Measurements from ENCODE around the gene KLHL21. TPM values are rescaled to one million over a fixed set of nuclear protein-coding genes. Genes with fewer than 3 reads are reported as not detected.
A peak's percentile ranks its signal among the peaks of the same experiment; 100 is the strongest.

The KLHL21 gene
- total and polyA plus RNA-seq, 9 of the 15 experiments (the other 6 are each of a cell fraction or from before 2014, with no cell fraction given): 2.1 to 42.1 (median 17.5) TPM

DNA sequence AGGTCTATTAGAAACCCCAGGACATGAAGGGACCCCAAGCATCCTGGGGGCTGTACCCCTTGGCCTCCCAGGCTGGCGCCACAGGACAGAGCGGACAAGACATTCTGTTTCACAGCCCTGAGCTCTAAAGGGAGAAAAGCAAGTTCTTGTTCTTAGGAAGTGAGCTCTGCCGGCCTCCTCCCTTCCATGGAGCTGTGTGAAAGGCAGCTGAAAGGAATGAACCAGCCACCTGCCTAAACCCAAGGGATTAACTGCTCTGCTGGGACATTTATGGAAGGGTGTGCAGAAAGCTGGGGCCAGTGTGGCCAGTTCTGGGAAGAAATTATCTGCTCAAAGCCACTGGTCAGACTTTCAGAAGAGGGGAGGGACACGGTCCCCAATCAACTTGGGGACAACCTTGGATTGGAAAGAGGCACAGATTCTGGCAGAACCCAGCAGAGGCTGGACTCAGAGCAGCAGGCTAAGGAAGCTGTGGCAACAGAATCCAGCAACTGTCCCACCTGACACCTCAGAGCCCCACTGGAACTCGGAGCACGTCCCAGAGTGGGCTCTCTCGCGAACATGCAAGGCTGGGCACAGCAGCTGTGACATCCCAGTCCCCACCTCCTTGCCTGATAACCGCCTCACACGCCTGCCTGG is 2.1 kb downstream of the KLHL21 start (continued):
- TF ChIP-seq ETV6 (IDR thresholded peaks at IDR 0.05; ENCODE audit: borderline replicate concordance in 1 of 2, low read depth in 2 of 2, low read length in 1 of 2) (no peak), ETV6 (CRISPR knock-in tag; IDR thresholded peaks at IDR 0.05; ENCODE audit: borderline replicate concordance) (no peak), RBM22 (IDR thresholded peaks at IDR 0.05; ENCODE audit: low read depth, low read length, poor library complexity, severe bottlenecking) (no peak), MBD2 (IDR thresholded peaks at IDR 0.05; ENCODE audit: borderline replicate concordance, low read depth) (no peak), RAD51 (IDR thresholded peaks at IDR 0.05; ENCODE audit: borderline replicate concordance, low read depth) (no peak), TGIF2 (CRISPR knock-in tag; IDR thresholded peaks at IDR 0.05) (0 out of 2 replicates have a peak, but pooled peaks have one; percentile 21), HDAC1 (IDR thresholded peaks at IDR 0.05) (no peak), PHF8 (IDR thresholded peaks at IDR 0.05; ENCODE audit: borderline replicate concordance, low read length) (peak; percentile 16; the same call in 1 of the 2 replicates), FOXJ2 (tag; IDR thresholded peaks at IDR 0.05) (no peak), ZNF282 (CRISPR knock-in tag; IDR thresholded peaks at IDR 0.05) (no peak), KLF1 (tag; IDR thresholded peaks at IDR 0.05) (peak; percentile 59; the same call in 1 of the 2 replicates), CBX3 (IDR thresholded peaks at IDR 0.05; ENCODE audit: borderline replicate concordance in 1 of 2, low read length in 2 of 2) (no peak), ZBED1 (IDR thresholded peaks at IDR 0.05) (no peak), ETV5 (CRISPR knock-in tag; IDR thresholded peaks at IDR 0.05; ENCODE audit: low read depth) (no peak), PKNOX1 (IDR thresholded peaks at IDR 0.05) (no peak), HBP1 (CRISPR knock-in tag; IDR thresholded peaks at IDR 0.05) (no peak), KAT2B (IDR thresholded peaks at IDR 0.05; ENCODE audit: low read depth, low read length) (no peak), SRSF9 (IDR thresholded peaks at IDR 0.05; ENCODE audit: borderline replicate concordance, low read depth, low read length) (no peak)
- TF ChIP-seq, protein P1, sequence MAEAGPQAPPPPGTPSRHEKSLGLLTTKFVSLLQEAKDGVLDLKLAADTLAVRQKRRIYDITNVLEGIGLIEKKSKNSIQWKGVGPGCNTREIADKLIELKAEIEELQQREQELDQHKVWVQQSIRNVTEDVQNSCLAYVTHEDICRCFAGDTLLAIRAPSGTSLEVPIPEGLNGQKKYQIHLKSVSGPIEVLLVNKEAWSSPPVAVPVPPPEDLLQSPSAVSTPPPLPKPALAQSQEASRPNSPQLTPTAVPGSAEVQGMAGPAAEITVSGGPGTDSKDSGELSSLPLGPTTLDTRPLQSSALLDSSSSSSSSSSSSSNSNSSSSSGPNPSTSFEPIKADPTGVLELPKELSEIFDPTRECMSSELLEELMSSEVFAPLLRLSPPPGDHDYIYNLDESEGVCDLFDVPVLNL (CRISPR knock-in tag; IDR thresholded peaks at IDR 0.05; ENCODE audit: low read depth): no peak
- TF ChIP-seq, protein P2, sequence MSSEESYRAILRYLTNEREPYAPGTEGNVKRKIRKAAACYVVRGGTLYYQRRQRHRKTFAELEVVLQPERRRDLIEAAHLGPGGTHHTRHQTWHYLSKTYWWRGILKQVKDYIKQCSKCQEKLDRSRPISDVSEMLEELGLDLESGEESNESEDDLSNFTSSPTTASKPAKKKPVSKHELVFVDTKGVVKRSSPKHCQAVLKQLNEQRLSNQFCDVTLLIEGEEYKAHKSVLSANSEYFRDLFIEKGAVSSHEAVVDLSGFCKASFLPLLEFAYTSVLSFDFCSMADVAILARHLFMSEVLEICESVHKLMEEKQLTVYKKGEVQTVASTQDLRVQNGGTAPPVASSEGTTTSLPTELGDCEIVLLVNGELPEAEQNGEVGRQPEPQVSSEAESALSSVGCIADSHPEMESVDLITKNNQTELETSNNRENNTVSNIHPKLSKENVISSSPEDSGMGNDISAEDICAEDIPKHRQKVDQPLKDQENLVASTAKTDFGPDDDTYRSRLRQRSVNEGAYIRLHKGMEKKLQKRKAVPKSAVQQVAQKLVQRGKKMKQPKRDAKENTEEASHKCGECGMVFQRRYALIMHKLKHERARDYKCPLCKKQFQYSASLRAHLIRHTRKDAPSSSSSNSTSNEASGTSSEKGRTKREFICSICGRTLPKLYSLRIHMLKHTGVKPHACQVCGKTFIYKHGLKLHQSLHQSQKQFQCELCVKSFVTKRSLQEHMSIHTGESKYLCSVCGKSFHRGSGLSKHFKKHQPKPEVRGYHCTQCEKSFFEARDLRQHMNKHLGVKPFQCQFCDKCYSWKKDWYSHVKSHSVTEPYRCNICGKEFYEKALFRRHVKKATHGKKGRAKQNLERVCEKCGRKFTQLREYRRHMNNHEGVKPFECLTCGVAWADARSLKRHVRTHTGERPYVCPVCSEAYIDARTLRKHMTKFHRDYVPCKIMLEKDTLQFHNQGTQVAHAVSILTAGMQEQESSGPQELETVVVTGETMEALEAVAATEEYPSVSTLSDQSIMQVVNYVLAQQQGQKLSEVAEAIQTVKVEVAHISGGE (CRISPR knock-in tag; IDR thresholded peaks at IDR 0.05): peak in 1 of 3 experiments; percentile 62; a peak in 1 of 6 replicates
- TF ChIP-seq, protein P3, sequence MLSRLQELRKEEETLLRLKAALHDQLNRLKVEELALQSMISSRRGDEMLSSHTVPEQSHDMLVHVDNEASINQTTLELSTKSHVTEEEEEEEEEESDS (CRISPR knock-in tag; IDR thresholded peaks at IDR 0.05): no peak
